Measurements from ENCODE around the gene RAB8A.

RAB8A gene

GRCh38 chr19:16089010-16089846 is 22.5 kb upstream of the RAB8A start:
- no peak overlapping the region for H3K4me3 ChIP-seq (replicated peaks; ENCODE audit: low read depth, low read length)
- no peak for DNase-seq (ENCODE audit: extremely low read depth, low read depth)
- TF ChIP-seq, protein P1, sequence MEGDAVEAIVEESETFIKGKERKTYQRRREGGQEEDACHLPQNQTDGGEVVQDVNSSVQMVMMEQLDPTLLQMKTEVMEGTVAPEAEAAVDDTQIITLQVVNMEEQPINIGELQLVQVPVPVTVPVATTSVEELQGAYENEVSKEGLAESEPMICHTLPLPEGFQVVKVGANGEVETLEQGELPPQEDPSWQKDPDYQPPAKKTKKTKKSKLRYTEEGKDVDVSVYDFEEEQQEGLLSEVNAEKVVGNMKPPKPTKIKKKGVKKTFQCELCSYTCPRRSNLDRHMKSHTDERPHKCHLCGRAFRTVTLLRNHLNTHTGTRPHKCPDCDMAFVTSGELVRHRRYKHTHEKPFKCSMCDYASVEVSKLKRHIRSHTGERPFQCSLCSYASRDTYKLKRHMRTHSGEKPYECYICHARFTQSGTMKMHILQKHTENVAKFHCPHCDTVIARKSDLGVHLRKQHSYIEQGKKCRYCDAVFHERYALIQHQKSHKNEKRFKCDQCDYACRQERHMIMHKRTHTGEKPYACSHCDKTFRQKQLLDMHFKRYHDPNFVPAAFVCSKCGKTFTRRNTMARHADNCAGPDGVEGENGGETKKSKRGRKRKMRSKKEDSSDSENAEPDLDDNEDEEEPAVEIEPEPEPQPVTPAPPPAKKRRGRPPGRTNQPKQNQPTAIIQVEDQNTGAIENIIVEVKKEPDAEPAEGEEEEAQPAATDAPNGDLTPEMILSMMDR (IDR thresholded peaks at IDR 0.05; ENCODE audit: low read depth, low read length, missing control alignments) = no peak

DNA sequence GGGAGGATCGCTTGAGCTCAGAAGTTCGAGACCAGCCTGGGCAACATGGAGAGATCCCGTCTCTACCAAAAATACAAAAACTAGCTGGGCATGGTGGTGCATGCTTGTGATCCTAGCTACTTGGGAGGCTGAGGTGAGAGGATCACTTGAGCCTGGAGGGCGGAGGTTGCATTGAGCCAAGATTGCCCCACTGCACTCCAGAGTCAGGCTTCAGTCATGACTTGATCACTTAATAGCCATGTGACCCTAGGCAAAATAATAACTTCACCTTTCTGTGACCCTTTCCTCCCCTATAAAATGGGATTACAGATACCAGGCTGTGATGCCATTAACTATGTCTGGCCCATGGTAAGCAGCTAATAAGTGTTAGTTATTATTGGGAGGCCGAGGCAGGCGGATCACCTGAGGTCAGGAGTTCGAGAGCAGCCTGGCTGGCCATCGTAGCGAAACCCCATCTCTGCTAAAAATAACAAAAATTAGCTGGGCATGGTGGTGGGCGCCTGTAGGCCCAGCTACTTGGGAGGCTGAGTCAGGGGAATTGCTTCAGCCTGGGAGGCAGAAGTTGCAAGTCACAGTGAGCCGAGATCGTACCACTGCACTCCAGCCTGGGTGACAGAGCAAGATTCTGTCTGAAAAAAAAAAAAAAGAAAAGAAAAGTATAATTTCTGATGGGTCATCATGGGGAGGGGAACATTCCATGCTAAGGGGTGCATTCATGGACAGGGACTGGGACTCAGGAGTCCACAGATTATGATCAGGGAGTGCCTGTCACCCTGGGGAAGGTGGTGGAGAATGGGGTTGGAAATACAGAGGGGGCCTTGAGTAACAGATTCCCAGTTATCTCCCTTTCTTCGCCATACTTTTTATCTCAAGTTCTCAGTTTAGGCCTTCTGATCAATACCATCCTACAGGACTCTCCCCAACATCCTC is 19.9 kb upstream of the RAB8A start:
- H3K4me3 ChIP-seq (replicated peaks; ENCODE audit: low read depth, low read length) = no peak overlapping the region
- no peak for DNase-seq (ENCODE audit: extremely low read depth, low read depth)
- TF ChIP-seq, protein P1 (IDR thresholded peaks at IDR 0.05; ENCODE audit: low read depth, low read length, missing control alignments) = no peak

DNA sequence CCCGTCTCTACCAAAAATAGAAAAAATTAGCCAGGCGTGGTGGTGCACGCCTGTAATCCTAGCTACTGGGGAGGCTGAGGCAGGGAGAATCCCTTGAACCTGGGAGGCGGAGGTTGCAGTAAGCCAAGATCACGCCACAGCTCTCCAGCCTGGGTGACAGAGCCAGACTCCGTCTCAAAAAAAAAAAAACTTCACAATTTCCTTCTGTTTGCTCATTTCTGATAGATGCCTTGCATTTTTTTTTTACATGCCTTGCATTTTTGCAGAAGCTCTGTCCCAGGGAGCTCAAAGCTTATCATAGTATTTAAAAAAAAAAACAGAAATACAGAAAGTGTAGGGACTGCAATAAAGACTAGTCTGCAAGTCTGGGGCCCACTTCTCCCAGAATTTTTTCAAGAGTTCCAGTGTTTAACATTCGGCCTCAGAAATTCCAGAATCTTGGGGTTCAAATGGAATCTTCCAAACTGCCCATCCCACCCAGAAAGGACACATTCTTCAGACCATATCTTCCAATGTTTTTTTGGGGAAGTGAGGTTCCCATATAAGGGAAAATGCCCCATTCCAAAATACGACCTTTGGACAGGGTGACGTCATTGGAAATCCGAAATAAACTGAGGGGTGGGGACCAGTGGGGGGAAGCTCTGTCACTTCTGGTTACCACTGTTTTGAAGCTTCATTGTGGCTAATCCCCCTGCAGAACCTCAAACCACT is 17.2 kb upstream of the RAB8A start:
- H3K4me3 ChIP-seq (replicated peaks; ENCODE audit: low read depth, low read length) = no peak overlapping the region
- DNase-seq (ENCODE audit: extremely low read depth, low read depth) = no peak
- TF ChIP-seq, protein P1 (IDR thresholded peaks at IDR 0.05; ENCODE audit: low read depth, low read length, missing control alignments) = no peak

- TF ChIP-seq, protein P1 (IDR thresholded peaks at IDR 0.05; ENCODE audit: low read depth, low read length, missing control alignments) = no peak
- no peak for DNase-seq (ENCODE audit: extremely low read depth, low read depth)
- no peak overlapping the region for H3K4me3 ChIP-seq (replicated peaks; ENCODE audit: low read depth, low read length)
Observed at GRCh38 chr19:16095071-16095571, 16.6 kb upstream of the RAB8A start.

DNA sequence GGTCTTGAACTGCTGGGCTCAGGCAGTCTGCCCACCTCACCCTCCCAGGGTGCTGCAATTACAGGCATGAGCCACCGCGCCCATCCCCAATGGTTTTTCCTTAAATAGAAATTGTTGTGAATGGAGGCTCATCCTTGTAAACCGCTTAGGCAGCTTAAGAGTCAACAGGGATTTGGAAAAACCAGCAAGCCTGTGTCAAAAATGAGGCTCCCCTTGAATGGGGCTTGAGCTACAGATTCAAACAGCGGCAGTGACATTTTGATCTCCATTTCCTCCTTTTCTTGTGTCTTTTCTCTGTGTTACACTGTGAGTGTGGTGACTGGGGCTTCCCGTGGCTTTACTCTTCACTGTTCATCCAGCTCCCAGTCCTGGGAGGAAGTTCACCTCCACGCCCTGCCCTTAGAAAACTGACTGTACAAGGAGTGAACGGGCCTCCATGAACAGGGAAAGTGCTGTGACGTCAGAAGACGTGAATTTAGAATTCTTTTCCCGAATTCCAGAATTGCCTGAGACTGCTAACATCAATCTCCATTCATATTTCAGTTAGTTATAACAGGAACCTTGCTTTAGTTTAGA is 15.3 kb upstream of the RAB8A start:
- no peak overlapping the region for H3K4me3 ChIP-seq (replicated peaks; ENCODE audit: low read depth, low read length)
- no peak for DNase-seq (ENCODE audit: extremely low read depth, low read depth)
- TF ChIP-seq, protein P1 (IDR thresholded peaks at IDR 0.05; ENCODE audit: low read depth, low read length, missing control alignments) = no peak

DNA sequence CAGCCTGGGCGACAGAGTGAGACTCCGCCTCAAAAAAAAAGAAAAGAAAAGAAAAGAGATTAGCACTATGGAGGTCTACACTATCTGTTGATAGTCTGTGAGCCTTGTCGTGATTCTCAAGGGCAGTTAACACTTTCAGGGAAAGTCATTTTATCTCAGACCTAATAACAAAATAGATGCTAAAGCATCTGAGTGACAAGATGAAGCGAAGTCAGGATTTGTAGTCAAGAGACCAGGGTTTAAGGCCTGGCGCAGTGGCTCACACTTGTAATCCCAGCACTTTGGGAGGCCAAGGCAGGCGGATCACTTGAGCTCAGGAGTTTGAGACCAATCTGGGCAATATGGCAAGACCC is 13.3 kb upstream of the RAB8A start:
- TF ChIP-seq, protein P1 (IDR thresholded peaks at IDR 0.05; ENCODE audit: low read depth, low read length, missing control alignments) = no peak
- no peak overlapping the region for H3K4me3 ChIP-seq (replicated peaks; ENCODE audit: low read depth, low read length)
- DNase-seq (ENCODE audit: extremely low read depth, low read depth) = no peak

All from HFF-Myc (cell line).